CD4-positive, alpha-beta T cell (primary cell): ENCODE data around the gene GNA15. TPM values are rescaled to one million over a fixed set of nuclear protein-coding genes. Genes with fewer than 3 reads are reported as not detected.
"Not testable (repeated sequence)": the region's sequence is repeated elsewhere in the genome, so short reads cannot be mapped to it uniquely, and the experiment has no call there.

Source experiments
- ATAC-seq: fragments of 200-7000 bp; cut with Tn5 transposase; one replicate; pipeline ENCODE4 v1.10.0; 2022; ENCODE audit warnings: mild to moderate bottlenecking; ENCODE audit not compliant: poor library complexity
- CTCF ChIA-PET: fragments of 350-600 bp; sonication (Branson Sonifier 250); formaldehyde crosslinking; loops from one replicate; lab custom pipeline; 2021; ENCODE audit warnings: antibody characterized with exemption, inconsistent platforms; lab: Charles Lee
- POLR2A ChIA-PET: fragments of 350-600 bp; sonication (Branson Sonifier 250); formaldehyde crosslinking; loops from one replicate; lab custom pipeline; 2021; ENCODE audit warnings: antibody characterized with exemption, inconsistent platforms; lab: Charles Lee
- DNase-seq, 14 experiments: peaks; one replicate each; pipeline ENCODE4 v3.0.0-alpha.2; 2013 to 2020; ENCODE audit warnings: mixed read lengths in 2 of 14
- H3K27ac ChIP-seq, 2 donors: one replicate each; pipeline versions ENCODE4 v1.5.1 to v1.7.0; 2013; ENCODE audit warnings: low read length in 2 of 2, low read depth in 1 of 2, mild to moderate bottlenecking in 1 of 2
- H3K27me3 ChIP-seq, 2 experiments: 1 replicate in 1 of 2; 2 replicates in 1 of 2; pipeline versions ENCODE4 v1.6.1 to v1.7.0; 2013; ENCODE audit warnings: low read length in 2 of 2, control low read depth in 1 of 2, mild to moderate bottlenecking in 1 of 2, moderate library complexity in 1 of 2; ENCODE audit not compliant: insufficient read depth in 2 of 2, control insufficient read depth in 1 of 2
- H3K36me3 ChIP-seq: one replicate; pipeline ENCODE4 v1.6.1; 2013; ENCODE audit warnings: low read length, control low read depth; ENCODE audit not compliant: insufficient read depth
- H3K4me1 ChIP-seq: one replicate; pipeline ENCODE4 v1.6.1; 2013; ENCODE audit warnings: low read length, control low read depth; ENCODE audit not compliant: insufficient read depth
- H3K4me3 ChIP-seq: one replicate; pipeline ENCODE4 v1.5.1; 2013; ENCODE audit warnings: mild to moderate bottlenecking, low read length, moderate library complexity
- H3K9me3 ChIP-seq, 2 experiments: 1 replicate in 1 of 2; 2 replicates in 1 of 2; pipeline versions ENCODE4 v1.6.1 to v1.7.0; 2013; ENCODE audit warnings: low read length in 2 of 2, mild to moderate bottlenecking in 2 of 2, control low read depth in 1 of 2, moderate library complexity in 1 of 2; ENCODE audit not compliant: control insufficient read depth in 1 of 2, insufficient read depth in 1 of 2
- H3K27ac Mint-ChIP-seq: one replicate; pipeline ENCODE4 v1.8.0; 2020; ENCODE audit warnings: mixed read lengths
- H3K27me3 Mint-ChIP-seq: one replicate; pipeline ENCODE4 v1.8.0; 2021; ENCODE audit warnings: mixed read lengths
- H3K36me3 Mint-ChIP-seq: one replicate; pipeline ENCODE4 v1.8.0; 2021; ENCODE audit warnings: low read depth, mixed read lengths
- H3K4me1 Mint-ChIP-seq: one replicate; pipeline ENCODE4 v1.8.0; 2021; ENCODE audit warnings: low read depth, mixed read lengths
- H3K4me3 Mint-ChIP-seq: one replicate; pipeline ENCODE4 v1.8.0; 2020; ENCODE audit warnings: mild to moderate bottlenecking, mixed read lengths
- H3K9me3 Mint-ChIP-seq: one replicate; pipeline ENCODE4 v1.8.0; 2020; ENCODE audit warnings: mixed read lengths
- intact Hi-C, 2 experiments: fragments of 100-400 bp; cut with DNase I in 1 of 2; cut with micrococcal nuclease in 1 of 2; formaldehyde crosslinking; loops; one replicate each; pipeline versions ENCODE4 v1.15.1 to v1.9.0; 2023 to 2025; cut with DNase I, micrococcal nuclease
- polyA plus RNA-seq, 2 donors: library from polyadenylated mRNA; unstranded; fragments of 120-200 nt; gene quantifications; one replicate each; pipeline ENCODE4 v1.2.1, GENCODE V29; 2013
- total RNA-seq, 174 experiments: library from RNA in 2 of 174; stranded (reverse) in 2 of 174; gene quantifications; one replicate each; pipeline ENCODE4 v1.2.3 and lab custom pipeline; 2021 to 2026
- TF ChIP-seq, protein P1 (sequence below): fragments of 200-600 bp; IDR thresholded peaks from one replicate; pipeline ENCODE4 v1.8.0; 2022; ENCODE audit warnings: antibody characterized with exemption, mild to moderate bottlenecking

GNA15 gene, protein sequence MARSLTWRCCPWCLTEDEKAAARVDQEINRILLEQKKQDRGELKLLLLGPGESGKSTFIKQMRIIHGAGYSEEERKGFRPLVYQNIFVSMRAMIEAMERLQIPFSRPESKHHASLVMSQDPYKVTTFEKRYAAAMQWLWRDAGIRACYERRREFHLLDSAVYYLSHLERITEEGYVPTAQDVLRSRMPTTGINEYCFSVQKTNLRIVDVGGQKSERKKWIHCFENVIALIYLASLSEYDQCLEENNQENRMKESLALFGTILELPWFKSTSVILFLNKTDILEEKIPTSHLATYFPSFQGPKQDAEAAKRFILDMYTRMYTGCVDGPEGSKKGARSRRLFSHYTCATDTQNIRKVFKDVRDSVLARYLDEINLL
- 10 to 100 TPM; 12.1 to 14.9 TPM for total RNA-seq
- polyA plus RNA-seq (2013, experiment 1 of 2), result 5.9 TPM
- 5.1 TPM for polyA plus RNA-seq (2013, experiment 2 of 2)
- 1.5 to 90.4 (median 13.0) reads per million in 172 experiments for total RNA-seq (lab: John Stamatoyannopoulos, UW)

DNA sequence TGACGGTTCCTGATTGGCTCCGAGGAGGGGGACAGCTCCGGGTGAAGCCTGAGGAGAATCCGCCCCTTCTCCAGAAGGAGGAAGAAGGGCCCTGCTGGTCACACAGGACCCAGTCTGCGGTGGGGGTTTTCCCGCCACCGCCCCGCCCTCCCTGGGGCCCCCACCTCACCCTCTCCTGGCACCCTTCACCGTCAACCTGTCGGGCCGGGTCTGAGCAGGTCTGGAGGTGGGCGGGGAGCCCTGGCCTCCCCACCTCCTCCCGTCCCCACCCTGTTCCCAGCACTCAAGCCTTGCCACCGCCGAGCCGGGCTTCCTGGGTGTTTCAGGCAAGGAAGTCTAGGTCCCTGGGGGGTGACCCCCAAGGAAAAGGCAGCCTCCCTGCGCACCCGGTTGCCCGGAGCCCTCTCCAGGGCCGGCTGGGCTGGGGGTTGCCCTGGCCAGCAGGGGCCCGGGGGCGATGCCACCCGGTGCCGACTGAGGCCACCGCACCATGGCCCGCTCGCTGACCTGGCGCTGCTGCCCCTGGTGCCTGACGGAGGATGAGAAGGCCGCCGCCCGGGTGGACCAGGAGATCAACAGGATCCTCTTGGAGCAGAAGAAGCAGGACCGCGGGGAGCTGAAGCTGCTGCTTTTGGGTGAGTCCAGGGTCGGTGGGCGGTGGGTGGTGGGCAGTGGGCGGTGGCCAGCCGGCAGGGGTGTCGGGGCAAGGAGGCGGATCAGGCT, at the start of gene GNA15:
Gene GNA15 (plus strand): TSS at position 73 of the 723 bp plus-strand sequence. CDS start 418 bp downstream, at position 491.
- intact Hi-C loops, result no loop called here
- Histone ChIP-seq H3K36me3 (no peaks in the 10 kb centered on the region), H3K27me3 (peaks cover 4 to 6% of the 10 kb centered on the region in 2 experiments), H3K4me3 (peak within 1 kb of the TSS; percentile 58), H3K9me3 (no peaks in the 10 kb centered on the region), H3K27ac (no peak within 1 kb of the TSS), H3K4me1 (peaks cover 63% of the 10 kb centered on the region)
- Mint-ChIP-seq H3K27me3 (peaks cover 6% of the 10 kb centered on the region), H3K4me3 (peak within 1 kb of the TSS; percentile 63), H3K9me3 (peaks cover 3% of the 10 kb centered on the region), H3K36me3 (no peaks in the 10 kb centered on the region), H3K4me1 (peaks cover 33% of the 10 kb centered on the region), H3K27ac (peak within 1 kb of the TSS; percentile 59)
- ChIA-PET CTCF (no interaction called here), POLR2A (no interaction called here)
- peak in 7 of 14 experiments; percentile 11 to 78 (median 52) for DNase-seq
- TF ChIP-seq, protein P1, sequence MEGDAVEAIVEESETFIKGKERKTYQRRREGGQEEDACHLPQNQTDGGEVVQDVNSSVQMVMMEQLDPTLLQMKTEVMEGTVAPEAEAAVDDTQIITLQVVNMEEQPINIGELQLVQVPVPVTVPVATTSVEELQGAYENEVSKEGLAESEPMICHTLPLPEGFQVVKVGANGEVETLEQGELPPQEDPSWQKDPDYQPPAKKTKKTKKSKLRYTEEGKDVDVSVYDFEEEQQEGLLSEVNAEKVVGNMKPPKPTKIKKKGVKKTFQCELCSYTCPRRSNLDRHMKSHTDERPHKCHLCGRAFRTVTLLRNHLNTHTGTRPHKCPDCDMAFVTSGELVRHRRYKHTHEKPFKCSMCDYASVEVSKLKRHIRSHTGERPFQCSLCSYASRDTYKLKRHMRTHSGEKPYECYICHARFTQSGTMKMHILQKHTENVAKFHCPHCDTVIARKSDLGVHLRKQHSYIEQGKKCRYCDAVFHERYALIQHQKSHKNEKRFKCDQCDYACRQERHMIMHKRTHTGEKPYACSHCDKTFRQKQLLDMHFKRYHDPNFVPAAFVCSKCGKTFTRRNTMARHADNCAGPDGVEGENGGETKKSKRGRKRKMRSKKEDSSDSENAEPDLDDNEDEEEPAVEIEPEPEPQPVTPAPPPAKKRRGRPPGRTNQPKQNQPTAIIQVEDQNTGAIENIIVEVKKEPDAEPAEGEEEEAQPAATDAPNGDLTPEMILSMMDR, result no peak
- ATAC-seq, result peak; percentile 12

DNA sequence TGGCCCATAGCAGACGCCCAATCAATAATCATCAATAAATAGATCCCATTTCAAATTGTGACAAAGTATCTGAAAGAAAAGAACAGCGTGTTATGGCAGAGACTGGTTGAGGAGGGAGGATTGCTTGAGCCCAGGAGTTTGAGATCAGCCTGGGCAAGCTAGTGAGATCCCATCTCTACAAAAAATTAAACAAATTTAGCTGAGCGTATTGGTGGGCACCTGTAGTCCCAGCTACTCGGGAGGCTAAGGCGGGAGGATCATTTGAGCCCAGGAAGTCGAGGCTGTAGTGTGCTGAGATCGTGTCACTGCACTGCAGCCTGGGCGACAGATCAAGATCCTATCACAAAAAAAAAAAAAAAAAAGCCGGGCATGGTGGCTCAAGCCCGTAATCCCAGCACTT, 48.1 kb upstream of the GNA15 start:
- ChIA-PET POLR2A (interaction anchor here (0.6 kb wide), 1 partner anchor 715 kb away, joined by 3 read pairs; no protein-coding TSS in a partner anchor), CTCF (interaction anchor here (1.5 kb wide), 1 partner anchor 16 kb away, joined by 4 read pairs; no protein-coding TSS in a partner anchor)
- Mint-ChIP-seq H3K9me3 (no peaks in the 10 kb centered on the region), H3K4me1 (no peaks in the 10 kb centered on the region), H3K36me3 (no peaks in the 10 kb centered on the region), H3K4me3 (no peak overlapping the region), H3K27me3 (no peaks in the 10 kb centered on the region), H3K27ac (no peak overlapping the region)
- intact Hi-C loops, result no loop called here
- Histone ChIP-seq H3K27me3 (no peaks in the 10 kb centered on the region), H3K27ac (no peak overlapping the region), H3K4me1 (no peaks in the 10 kb centered on the region), H3K36me3 (no peaks in the 10 kb centered on the region), H3K9me3 (no peaks in the 10 kb centered on the region), H3K4me3 (no peak overlapping the region)
- DNase-seq (no peak), ATAC-seq (no peak)
- TF ChIP-seq, protein P1, result no peak

DNA sequence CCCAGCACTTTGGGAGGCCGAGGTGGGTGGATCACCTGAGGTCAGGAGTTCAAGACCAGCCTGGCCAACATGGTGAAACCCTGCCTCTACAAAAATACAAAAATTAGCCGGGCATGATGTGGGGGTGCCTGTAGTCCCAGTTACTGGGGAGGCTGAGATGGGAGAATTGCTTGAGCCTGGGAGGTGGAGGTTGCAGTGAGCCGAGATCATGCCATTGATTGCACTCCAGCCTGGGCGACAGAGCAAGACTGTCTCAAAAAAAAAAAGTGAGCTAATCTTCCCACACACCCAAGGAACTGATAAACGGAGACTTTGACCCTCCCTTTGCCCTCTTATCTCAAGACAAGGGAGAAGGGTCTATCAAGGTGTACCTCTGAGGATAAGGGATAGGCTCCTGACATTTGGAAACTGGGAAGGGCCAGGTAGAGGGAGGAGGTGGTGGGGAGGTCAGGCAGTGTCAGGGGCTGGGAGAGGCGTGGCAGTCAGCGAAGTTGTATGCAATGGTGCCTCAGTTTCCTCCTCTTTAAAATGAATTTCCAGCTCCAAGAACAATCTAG, 46.5 kb upstream of the GNA15 start:
- H3K27ac Mint-ChIP-seq, H3K27ac ChIP-seq, H3K4me1 ChIP-seq, H3K27me3 Mint-ChIP-seq, CTCF ChIA-PET, intact Hi-C loops, ATAC-seq, H3K36me3 ChIP-seq, H3K9me3 Mint-ChIP-seq, H3K27me3 ChIP-seq, DNase-seq, H3K4me1 Mint-ChIP-seq, H3K4me3 ChIP-seq, H3K9me3 ChIP-seq, POLR2A ChIA-PET, H3K36me3 Mint-ChIP-seq: not testable (repeated sequence)
- H3K4me3 Mint-ChIP-seq, result peak overlapping the region; percentile 15
